Measurements from ENCODE around the gene USPL1.

DNA sequence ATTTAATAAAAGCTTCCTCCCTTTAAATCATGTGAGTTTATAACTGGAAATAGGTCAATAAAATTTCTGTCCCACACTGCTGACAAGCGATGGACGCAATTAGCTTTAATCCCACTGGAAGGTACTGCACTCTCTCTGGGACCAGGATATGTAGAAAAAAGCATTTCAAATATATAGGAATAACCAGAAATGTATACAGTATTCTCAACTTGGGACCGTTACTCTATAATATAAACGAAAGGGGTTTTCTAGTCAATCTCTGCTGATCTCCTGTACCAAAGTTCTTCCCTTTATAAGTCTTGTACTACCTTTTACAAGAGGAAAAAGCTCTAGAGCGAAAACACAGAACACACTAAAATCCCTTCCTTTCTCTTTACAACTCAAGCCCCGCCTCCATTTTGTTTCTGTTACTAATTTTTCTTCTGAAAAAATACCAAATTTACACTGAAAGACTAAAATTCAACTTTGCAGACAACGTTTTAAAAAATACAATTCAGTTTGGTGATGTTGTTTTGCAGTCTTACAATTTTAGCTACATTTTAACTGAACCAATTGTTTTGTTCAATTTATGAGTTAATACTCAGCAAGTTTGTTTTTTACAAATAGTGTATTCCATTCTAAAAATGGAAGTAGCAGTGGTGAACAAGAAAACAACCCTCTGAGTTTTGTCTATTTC is 1.7 kb upstream of the USPL1 start:
- TF ChIP-seq POLR2AphosphoS5 (IDR thresholded peaks at IDR 0.05; ENCODE audit: low read depth), result no peak
- TF ChIP-seq, protein P1, sequence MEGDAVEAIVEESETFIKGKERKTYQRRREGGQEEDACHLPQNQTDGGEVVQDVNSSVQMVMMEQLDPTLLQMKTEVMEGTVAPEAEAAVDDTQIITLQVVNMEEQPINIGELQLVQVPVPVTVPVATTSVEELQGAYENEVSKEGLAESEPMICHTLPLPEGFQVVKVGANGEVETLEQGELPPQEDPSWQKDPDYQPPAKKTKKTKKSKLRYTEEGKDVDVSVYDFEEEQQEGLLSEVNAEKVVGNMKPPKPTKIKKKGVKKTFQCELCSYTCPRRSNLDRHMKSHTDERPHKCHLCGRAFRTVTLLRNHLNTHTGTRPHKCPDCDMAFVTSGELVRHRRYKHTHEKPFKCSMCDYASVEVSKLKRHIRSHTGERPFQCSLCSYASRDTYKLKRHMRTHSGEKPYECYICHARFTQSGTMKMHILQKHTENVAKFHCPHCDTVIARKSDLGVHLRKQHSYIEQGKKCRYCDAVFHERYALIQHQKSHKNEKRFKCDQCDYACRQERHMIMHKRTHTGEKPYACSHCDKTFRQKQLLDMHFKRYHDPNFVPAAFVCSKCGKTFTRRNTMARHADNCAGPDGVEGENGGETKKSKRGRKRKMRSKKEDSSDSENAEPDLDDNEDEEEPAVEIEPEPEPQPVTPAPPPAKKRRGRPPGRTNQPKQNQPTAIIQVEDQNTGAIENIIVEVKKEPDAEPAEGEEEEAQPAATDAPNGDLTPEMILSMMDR (IDR thresholded peaks at IDR 0.05; ENCODE audit: insufficient read depth, low read length), result no peak
- TF ChIP-seq, protein P2, sequence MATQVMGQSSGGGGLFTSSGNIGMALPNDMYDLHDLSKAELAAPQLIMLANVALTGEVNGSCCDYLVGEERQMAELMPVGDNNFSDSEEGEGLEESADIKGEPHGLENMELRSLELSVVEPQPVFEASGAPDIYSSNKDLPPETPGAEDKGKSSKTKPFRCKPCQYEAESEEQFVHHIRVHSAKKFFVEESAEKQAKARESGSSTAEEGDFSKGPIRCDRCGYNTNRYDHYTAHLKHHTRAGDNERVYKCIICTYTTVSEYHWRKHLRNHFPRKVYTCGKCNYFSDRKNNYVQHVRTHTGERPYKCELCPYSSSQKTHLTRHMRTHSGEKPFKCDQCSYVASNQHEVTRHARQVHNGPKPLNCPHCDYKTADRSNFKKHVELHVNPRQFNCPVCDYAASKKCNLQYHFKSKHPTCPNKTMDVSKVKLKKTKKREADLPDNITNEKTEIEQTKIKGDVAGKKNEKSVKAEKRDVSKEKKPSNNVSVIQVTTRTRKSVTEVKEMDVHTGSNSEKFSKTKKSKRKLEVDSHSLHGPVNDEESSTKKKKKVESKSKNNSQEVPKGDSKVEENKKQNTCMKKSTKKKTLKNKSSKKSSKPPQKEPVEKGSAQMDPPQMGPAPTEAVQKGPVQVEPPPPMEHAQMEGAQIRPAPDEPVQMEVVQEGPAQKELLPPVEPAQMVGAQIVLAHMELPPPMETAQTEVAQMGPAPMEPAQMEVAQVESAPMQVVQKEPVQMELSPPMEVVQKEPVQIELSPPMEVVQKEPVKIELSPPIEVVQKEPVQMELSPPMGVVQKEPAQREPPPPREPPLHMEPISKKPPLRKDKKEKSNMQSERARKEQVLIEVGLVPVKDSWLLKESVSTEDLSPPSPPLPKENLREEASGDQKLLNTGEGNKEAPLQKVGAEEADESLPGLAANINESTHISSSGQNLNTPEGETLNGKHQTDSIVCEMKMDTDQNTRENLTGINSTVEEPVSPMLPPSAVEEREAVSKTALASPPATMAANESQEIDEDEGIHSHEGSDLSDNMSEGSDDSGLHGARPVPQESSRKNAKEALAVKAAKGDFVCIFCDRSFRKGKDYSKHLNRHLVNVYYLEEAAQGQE (IDR thresholded peaks at IDR 0.05; ENCODE audit: insufficient replicate concordance, low read depth), result no peak

All from HL-60 (cell line).